Measurements from ENCODE around the gene NRSN1. TPM values are rescaled to one million over a fixed set of nuclear protein-coding genes. Genes with fewer than 3 reads are reported as not detected.

Gene NRSN1
- total RNA-seq, 1 donor from 2014 or later = 0.17 TPM

DNA sequence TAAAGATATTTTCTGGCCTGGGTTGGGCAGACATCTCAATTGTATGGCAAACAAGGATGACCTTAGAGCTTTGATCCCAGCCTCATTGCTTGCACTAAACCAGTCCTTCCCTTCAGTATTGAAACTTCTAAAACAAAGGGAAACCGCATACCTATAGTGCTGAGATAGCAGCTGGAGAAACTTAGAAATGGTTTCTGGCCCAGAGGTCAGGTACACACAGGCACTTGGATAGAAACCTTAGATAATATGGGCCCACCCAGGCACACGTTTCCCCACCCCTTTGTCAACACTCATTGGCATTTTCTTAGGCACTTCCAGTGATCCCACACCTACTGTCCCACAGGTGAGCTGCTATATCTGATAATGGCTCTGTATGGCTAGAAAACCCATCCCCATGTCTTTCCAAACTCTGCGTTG is 22.1 kb downstream of the NRSN1 start:
- Mint-ChIP-seq H3K36me3 (no peaks in the 10 kb centered on the region), H3K4me3 (no peak overlapping the region), H3K27me3 (no peaks in the 10 kb centered on the region), H3K4me1 (ENCODE audit: unreplicated experiment) (peaks cover 19% of the 10 kb centered on the region), H3K9me3 (peaks cover 4% of the 10 kb centered on the region), H3K27ac (no peak overlapping the region)
- TF ChIP-seq CTCF (conservative IDR thresholded peaks at IDR 0.05) = no peak
- no peak for DNase-seq (ENCODE audit: extremely low spot score, unreplicated experiment)

DNA sequence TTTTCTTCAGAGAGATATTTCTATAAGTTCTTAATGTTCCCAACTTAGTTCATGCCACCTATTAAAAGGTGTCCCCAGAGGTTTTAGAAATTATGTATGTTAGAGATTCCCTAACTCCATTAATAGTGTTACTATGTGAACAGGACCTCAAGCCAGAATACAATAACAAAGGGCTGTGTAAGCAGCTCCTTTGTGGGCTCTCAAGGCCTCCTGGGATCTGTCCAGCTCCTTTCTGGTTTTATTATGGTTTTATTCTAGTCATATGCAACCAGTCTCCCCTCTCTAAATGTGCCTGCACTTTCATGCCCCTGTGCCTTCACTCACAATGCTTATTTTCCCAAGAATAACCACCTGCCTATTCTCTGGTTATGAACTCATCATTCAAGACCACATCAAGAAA is 22.7 kb downstream of the NRSN1 start:
- TF ChIP-seq CTCF (conservative IDR thresholded peaks at IDR 0.05) = no peak
- Mint-ChIP-seq H3K9me3 (peaks cover 4% of the 10 kb centered on the region), H3K27ac (no peak overlapping the region), H3K4me1 (ENCODE audit: unreplicated experiment) (peaks cover 19% of the 10 kb centered on the region), H3K27me3 (no peaks in the 10 kb centered on the region), H3K4me3 (no peak overlapping the region), H3K36me3 (no peaks in the 10 kb centered on the region)
- DNase-seq (ENCODE audit: extremely low spot score, unreplicated experiment) = no peak

DNA sequence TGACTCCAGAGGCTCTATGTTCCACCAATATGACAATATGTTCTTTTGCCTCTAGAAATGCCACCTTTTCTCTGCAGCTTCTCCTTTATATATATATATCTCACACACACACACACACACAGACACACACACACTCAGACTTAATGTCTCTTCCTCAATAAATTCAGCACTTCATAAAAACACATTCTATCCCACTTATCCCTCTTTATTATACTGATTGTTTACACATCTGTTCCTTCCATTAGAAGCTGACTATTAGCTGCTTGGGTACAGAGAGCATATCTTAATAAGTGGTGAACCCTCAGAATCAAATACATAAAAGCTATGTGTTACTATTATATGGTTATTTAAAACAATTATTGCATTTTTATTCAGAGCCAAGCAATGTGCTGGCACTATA is 23.3 kb downstream of the NRSN1 start:
- H3K4me1 Mint-ChIP-seq (ENCODE audit: unreplicated experiment) = peaks cover 19% of the 10 kb centered on the region
- no peak overlapping the region for H3K27ac Mint-ChIP-seq
- H3K36me3 Mint-ChIP-seq = no peaks in the 10 kb centered on the region
- no peak for TF ChIP-seq CTCF (conservative IDR thresholded peaks at IDR 0.05)
- H3K4me3 Mint-ChIP-seq = no peak overlapping the region
- H3K27me3 Mint-ChIP-seq = no peaks in the 10 kb centered on the region
- peaks cover 4% of the 10 kb centered on the region for H3K9me3 Mint-ChIP-seq
- DNase-seq (ENCODE audit: extremely low spot score, unreplicated experiment) = no peak

DNA sequence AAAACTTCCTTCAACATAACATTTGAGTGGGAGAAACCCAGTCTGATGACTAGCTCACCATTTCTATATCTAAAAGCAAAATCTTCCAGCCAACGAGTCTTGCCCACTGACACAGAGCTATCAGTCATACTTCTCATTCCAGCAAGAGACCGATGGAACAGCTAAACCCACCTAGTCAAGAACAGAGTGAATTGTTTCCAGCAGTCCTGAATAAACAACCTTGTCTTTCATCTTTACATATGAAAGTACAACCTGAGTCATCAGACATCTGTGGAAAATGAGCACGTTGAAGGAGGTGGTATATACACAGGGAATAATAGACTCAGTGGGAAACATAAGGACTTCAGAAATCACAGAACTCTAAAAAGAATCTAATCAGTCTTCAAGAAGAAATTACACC is 23.8 kb downstream of the NRSN1 start:
- no peak overlapping the region for H3K4me3 Mint-ChIP-seq
- DNase-seq (ENCODE audit: extremely low spot score, unreplicated experiment) = no peak
- no peak overlapping the region for H3K27ac Mint-ChIP-seq
- TF ChIP-seq CTCF (conservative IDR thresholded peaks at IDR 0.05) = no peak
- H3K36me3 Mint-ChIP-seq = no peaks in the 10 kb centered on the region
- peaks cover 4% of the 10 kb centered on the region for H3K9me3 Mint-ChIP-seq
- peaks cover 19% of the 10 kb centered on the region for H3K4me1 Mint-ChIP-seq (ENCODE audit: unreplicated experiment)
- H3K27me3 Mint-ChIP-seq = no peaks in the 10 kb centered on the region

DNA sequence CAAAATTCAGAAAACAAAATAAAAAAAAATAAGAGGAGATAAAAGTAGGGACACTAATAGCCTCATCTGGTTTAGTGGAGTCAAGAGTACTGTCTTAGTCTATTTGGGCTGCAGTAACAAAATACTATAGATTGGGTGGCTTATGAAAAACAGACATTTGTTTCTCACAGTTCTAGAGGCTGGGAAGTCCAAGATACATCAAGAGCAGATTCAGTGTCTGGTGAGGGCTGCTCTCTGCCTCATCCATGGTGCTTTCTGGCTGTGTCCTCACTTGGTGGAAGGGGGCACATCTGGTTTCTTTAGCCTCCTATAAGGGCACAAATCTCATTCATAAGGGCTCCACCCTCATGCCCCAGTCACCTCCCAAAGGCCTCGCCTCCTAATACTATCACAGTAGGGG is 26.0 kb downstream of the NRSN1 start:
- Mint-ChIP-seq H3K4me3 (no peak overlapping the region), H3K27me3 (peaks cover 3% of the 10 kb centered on the region), H3K27ac (no peak overlapping the region), H3K9me3 (peaks cover 4% of the 10 kb centered on the region), H3K4me1 (ENCODE audit: unreplicated experiment) (peaks cover 19% of the 10 kb centered on the region), H3K36me3 (no peaks in the 10 kb centered on the region)
- DNase-seq (ENCODE audit: extremely low spot score, unreplicated experiment) = no peak
- no peak for TF ChIP-seq CTCF (conservative IDR thresholded peaks at IDR 0.05)

- Mint-ChIP-seq H3K27ac (no peak overlapping the region), H3K9me3 (peaks cover 4% of the 10 kb centered on the region), H3K4me1 (ENCODE audit: unreplicated experiment) (peaks cover 4% of the 10 kb centered on the region), H3K27me3 (peaks cover 3% of the 10 kb centered on the region), H3K4me3 (no peak overlapping the region), H3K36me3 (no peaks in the 10 kb centered on the region)
- no peak for TF ChIP-seq CTCF (conservative IDR thresholded peaks at IDR 0.05)
- DNase-seq (ENCODE audit: extremely low spot score, unreplicated experiment) = no peak
Measured at GRCh38 chr6:24154121-24154520, 28.1 kb downstream of the NRSN1 start.

All from type B pancreatic cell (in vitro differentiated cells).